Adrenal gland (tissue), 12 donors: ENCODE results near the gene LARP1. TPM values are rescaled to one million over a fixed set of nuclear protein-coding genes. Genes with fewer than 3 reads are reported as not detected.

ENCODE experiments used
- DNase-seq, 7 donors: peaks; one replicate each; pipeline ENCODE4 v3.0.0-alpha.2; 2019 to 2020
- H3K27ac ChIP-seq, 5 donors: fragments of 200-600 bp; sonication (generic) in 4 of 5; 1 replicate in 3 of 5; 2 replicates in 2 of 5; pipeline versions ENCODE4 v1.5.1 to v1.8.0; 2016 to 2020; ENCODE audit warnings: mild to moderate bottlenecking in 1 of 5
- H3K27me3 ChIP-seq: fragments of 200-600 bp; 2 replicates; pipeline ENCODE4 v1.8.0; 2021
- H3K36me3 ChIP-seq, 2 donors: fragments of 200-600 bp; replicated peaks in 1 of 2; 1 replicate in 1 of 2; 2 replicates in 1 of 2; pipeline versions ENCODE4 v1.5.1 to v1.8.0; 2018 to 2022
- H3K4me1 ChIP-seq, 2 donors: fragments of 200-600 bp; replicated peaks in 1 of 2; 1 replicate in 1 of 2; 2 replicates in 1 of 2; pipeline versions ENCODE4 v1.5.1 to v1.8.0; 2018 to 2021
- H3K4me3 ChIP-seq, 4 donors: fragments of 200-600 bp; sonication (generic) in 3 of 4; one replicate each; pipeline ENCODE4 v1.5.1; 2016 to 2018
- H3K9me3 ChIP-seq, 3 donors: fragments of 200-600 bp; sonication (generic) in 1 of 3; replicated peaks in 1 of 3; 1 replicate in 2 of 3; 2 replicates in 1 of 3; pipeline versions ENCODE4 v1.5.1 to v1.8.0; 2016 to 2021
- CTCF ChIP-seq, 6 experiments: fragments of 450-650 bp in 4 of 6; fragments of 200-600 bp in 2 of 6; sonication (generic) in 1 of 6; IDR thresholded peaks; 1 replicate in 5 of 6; 2 replicates in 1 of 6; pipeline versions ENCODE4 v1.5.1 to v1.8.0; 2016 to 2021; ENCODE audit warnings: antibody characterized with exemption in 6 of 6, mild to moderate bottlenecking in 2 of 6, moderate library complexity in 1 of 6
- POLR2A ChIP-seq, 2 donors: fragments of 450-650 bp; IDR thresholded peaks; one replicate each; pipeline ENCODE4 v1.6.1; 2017; ENCODE audit warnings: antibody characterized with exemption in 2 of 2, mild to moderate bottlenecking in 2 of 2, moderate library complexity in 1 of 2
- whole genome bisulfite sequencing, 4 donors: extraction: QIAGEN DNeasy Blood & Tissue Kit in 2 of 4; methylation state at CpG; one replicate each; pipeline versions ENCODE4 v1.1.5 to v1.1.7; 2013 to 2017; 5-methylcytosine and 5-hydroxymethylcytosine counted together
- intact Hi-C, 2 donors: fragments of 100-400 bp; cut with DNase I; formaldehyde crosslinking; loops; one replicate each; pipeline versions ENCODE4 v1.14.1 to v1.15.0; 2022 to 2023
- polyA plus RNA-seq, 3 donors: library from polyadenylated mRNA; stranded (reverse); fragments of 200-250 nt in 2 of 3; fragments of 350-450 nt in 1 of 3; fragmentation: Illumina TruSeq in 1 of 3; extraction: RNeasy Lipid Tissue Mini Kit (QIAGEN cat#74804) in 1 of 3; gene quantifications; one replicate each; pipeline ENCODE4 v1.2.3, GENCODE V29; 2013 to 2014
- total RNA-seq, 9 donors: library from RNA; depleted of rRNA in 4 of 9; stranded (reverse); fragments of >200 nt in 4 of 9; fragments of 120-200 nt in 1 of 9; fragmentation: NEBNext Ultra II Directional in 1 of 9; extraction: Animal tissue kit (Norgen Biotek cat#: 25700) in 1 of 9; gene quantifications; one replicate each; pipeline versions ENCODE4 v1.1.0 to v1.2.4, GENCODE V29; 2013 to 2023
- donor health status: healthy with polysubstance abuse.
- donor health status: Bipolar disorder and iron deficiency.
- donor health status: DM: yes; HTN: yes; CAD: no.
- donor health status: DM: no; HTN: no; CAD: no.
- donor health status: DM: no; HTN: no; CAD: no.
- donor health status: DM: yes; HTN: yes; CAD: no.

Gene LARP1
- total and polyA plus RNA-seq, 12 donors, result 30.5 to 209 (median 126) TPM

- H3K4me1 ChIP-seq, result peaks cover 42 to 72% of the 10 kb centered on the region in 2 donors
- peak overlapping the region in 3 of 5 donors; percentile 38 to 67 (median 38) for H3K27ac ChIP-seq
- WGBS, 4 donors, result 57 to 65% (median 61%) methylated on average over 5 of the region's 5 CpGs
- TF ChIP-seq CTCF (IDR thresholded peaks at IDR 0.05) (no peak), POLR2A (IDR thresholded peaks at IDR 0.05) (no peak)
- no peaks in the 10 kb centered on the region for H3K9me3 ChIP-seq
- H3K27me3 ChIP-seq, result no peaks in the 10 kb centered on the region
- no peaks in the 10 kb centered on the region for H3K36me3 ChIP-seq
- no peak overlapping the region for H3K4me3 ChIP-seq
- DNase-seq, result no peak
- intact Hi-C loops, result no loop called here
These were observed 6.0 kb downstream of the LARP1 start for GRCh38 chr5:154761046-154761736.

DNA sequence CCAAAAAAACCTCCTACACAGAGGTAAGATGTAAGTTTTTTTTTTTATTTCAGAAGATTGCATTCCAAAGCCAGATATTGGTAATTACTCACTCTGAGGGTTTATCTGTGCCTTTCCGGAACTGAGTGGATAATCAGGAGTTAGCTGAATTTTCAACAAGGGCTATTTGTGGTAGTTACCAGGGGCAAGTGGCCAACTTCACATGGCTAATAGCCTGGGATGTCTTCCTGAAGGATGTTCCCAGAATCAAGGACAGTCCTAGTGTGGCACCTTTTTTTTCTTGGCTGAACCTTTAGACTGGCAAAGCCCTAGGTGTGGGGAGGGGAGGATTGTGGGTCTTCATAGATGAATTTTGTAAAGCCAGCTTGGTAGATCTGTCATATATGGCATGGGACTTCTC is 7.1 kb downstream of the LARP1 start:
- intact Hi-C loops, result no loop called here
- WGBS, 4 donors, result 40 to 50% (median 41%) methylated on average over 1 of the region's 1 CpG
- Histone ChIP-seq H3K36me3 (no peaks in the 10 kb centered on the region), H3K4me1 (peaks cover 48 to 82% of the 10 kb centered on the region in 2 donors), H3K27me3 (no peaks in the 10 kb centered on the region), H3K4me3 (no peak overlapping the region), H3K27ac (peak overlapping the region in 3 of 5 donors; percentile 20 to 67 (median 33)), H3K9me3 (no peaks in the 10 kb centered on the region)
- peak in 4 of 7 donors; percentile 40 to 67 (median 51) for DNase-seq
- TF ChIP-seq POLR2A (IDR thresholded peaks at IDR 0.05) (no peak), CTCF (IDR thresholded peaks at IDR 0.05) (no peak)

DNA sequence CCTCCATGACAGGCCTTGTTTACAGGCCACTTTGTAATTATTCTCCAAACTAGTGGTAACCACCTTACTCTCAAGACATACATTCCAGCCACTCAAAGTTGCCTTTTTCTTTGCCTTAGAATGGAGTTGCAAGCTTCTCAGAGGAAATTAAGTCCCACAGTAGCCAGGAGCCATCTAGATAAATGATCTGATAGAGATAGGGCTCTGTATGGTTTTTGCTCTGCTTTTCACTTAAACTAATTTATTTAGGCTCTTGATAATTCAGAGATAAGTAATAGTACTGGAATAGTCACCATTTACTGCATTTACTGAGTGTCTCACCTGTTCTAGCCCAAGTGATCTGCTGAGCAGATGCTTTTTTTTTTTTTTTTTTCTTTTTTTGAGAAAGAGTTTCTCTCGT is 7.5 kb downstream of the LARP1 start:
- Histone ChIP-seq H3K9me3 (no peaks in the 10 kb centered on the region), H3K27ac (peak overlapping the region in 3 of 5 donors; percentile 20 to 67 (median 33)), H3K27me3 (no peaks in the 10 kb centered on the region), H3K36me3 (no peaks in the 10 kb centered on the region), H3K4me3 (no peak overlapping the region), H3K4me1 (peaks cover 48 to 87% of the 10 kb centered on the region in 2 donors)
- TF ChIP-seq CTCF (IDR thresholded peaks at IDR 0.05) (no peak), POLR2A (IDR thresholded peaks at IDR 0.05) (no peak)
- DNase-seq, result no peak
- WGBS, 4 donors, result 58 to 69% (median 64%) methylated on average over 1 of the region's 1 CpG
- intact Hi-C loops, result no loop called here

GRCh38 chr5:154764967-154765366 is 9.8 kb downstream of the LARP1 start:
- DNase-seq, result no peak
- H3K4me1 ChIP-seq, result peaks cover 40 to 87% of the 10 kb centered on the region in 2 donors
- peak overlapping the region in 1 of 5 donors; percentile 12 for H3K27ac ChIP-seq
- WGBS, 4 donors, result 78 to 84% (median 81%) methylated on average over 3 of the region's 3 CpGs
- no peak overlapping the region for H3K4me3 ChIP-seq
- intact Hi-C loops, result no loop called here
- TF ChIP-seq POLR2A (IDR thresholded peaks at IDR 0.05) (no peak), CTCF (IDR thresholded peaks at IDR 0.05) (no peak)
- no peaks in the 10 kb centered on the region for H3K9me3 ChIP-seq
- no peaks in the 10 kb centered on the region for H3K27me3 ChIP-seq
- no peaks in the 10 kb centered on the region for H3K36me3 ChIP-seq
